ENCODE results near the gene OTOF.

Gene OTOF

DNA sequence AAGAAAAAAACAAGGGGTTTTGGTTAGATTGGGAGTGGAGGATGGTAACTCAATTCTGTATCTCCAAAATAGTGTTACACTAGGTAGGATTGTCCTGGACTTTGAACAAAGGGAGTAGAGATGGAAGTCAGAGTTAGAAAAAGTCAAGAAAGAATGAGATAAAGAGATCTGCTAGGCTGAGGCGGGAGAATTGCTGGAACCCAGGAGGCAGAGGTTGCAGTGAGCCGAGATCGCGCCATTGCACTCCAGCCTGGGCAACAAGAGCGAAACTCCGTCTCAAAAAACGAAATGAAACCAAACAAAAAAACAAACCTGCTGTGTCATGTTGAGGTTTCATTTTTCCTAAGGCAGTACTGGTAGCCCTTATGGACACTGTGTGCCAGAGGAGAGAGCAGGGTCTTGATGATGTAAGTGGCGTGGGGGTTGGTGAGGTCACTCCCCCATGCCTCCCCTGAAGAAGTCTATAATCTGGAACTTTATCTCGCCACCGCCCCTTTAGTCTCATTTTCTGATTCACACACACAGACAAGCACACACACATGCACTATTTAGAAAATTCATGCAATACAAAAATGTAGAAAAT is 65.7 kb downstream of the OTOF start:
- DNase-seq (ENCODE audit: low read depth in 2 of 2) = no peak

DNA sequence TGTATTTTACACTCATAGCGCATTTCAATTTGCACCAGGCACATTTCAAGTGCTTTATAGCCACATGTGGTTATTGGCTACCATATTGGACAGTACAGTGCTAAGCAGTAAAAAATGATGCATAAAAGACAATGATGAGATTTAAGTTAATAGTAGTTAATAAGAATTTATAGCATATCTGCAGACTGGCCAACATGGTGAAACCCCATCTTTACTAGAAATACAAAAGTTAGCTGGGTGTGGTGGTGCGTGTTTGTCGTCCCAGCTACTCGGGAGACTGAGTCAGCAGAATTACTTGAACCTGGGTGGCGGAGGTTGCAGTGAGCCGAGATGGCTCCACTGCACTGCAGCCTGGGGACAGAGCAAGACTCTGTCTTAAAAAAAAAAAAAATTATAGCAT is 66.5 kb downstream of the OTOF start:
- no peak for DNase-seq (ENCODE audit: low read depth in 2 of 2)

GRCh38 chr2:26410764-26411243 is 67.1 kb downstream of the OTOF start:
- no peak for DNase-seq (ENCODE audit: low read depth in 2 of 2)

DNA sequence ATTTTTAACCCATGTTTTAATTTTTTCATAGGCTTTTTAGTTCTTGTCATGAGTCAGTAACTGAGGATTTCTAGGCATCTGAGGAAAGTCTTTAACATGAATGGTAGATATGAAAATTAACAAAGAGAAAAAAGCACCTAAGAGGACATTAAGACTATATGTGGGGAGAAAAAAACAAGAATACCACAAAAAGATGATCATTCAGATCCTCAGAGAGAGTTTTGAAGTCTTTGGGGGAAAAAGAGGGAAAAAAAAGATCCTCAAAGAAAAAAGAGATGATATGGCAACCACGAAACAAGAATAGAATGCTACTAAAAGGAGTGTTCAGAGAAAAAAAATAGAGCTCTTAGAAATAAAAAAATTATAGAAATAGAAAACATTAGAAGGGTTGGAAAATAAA is 68.1 kb downstream of the OTOF start:
- no peak for DNase-seq (ENCODE audit: low read depth in 2 of 2)

DNA sequence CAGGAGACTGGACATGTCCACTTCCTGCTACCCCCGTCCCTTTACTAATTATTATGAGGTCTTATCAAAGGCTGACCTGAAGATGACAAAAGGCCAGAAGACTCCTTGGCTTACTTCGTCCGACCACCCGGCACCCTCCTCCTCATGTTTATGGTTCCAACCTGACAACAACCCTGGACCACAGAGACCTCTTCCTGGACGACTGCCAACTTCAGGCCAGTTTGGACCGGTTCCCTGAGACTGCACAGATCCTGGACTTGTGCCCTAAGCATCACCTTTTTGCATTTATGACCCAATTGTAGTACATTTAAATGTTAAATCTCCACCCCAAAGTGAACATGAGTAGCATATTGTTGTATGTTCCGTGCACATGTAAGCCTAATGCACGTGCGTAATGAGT is 70.4 kb downstream of the OTOF start:
- no peak for DNase-seq (ENCODE audit: low read depth in 2 of 2)

Measured in fibroblast of skin of left quadriceps (primary cell).